Loucy (cell line): Measurements from ENCODE around the gene NETO2.

ENCODE experiments used
- H2AFZ ChIP-seq: fragments of 200-600 bp; sonication (generic); 2 replicates; pipeline ENCODE4 v1.6.0; 2016; ENCODE audit warnings: antibody characterized with exemption, mild to moderate bottlenecking, low read length, moderate library complexity
- H3F3A ChIP-seq: fragments of 200-600 bp; 2 replicates; pipeline ENCODE4 v1.6.0; 2016; ENCODE audit warnings: antibody characterized with exemption, low read depth, mild to moderate bottlenecking
- H3K27me3 ChIP-seq: fragments of 200-600 bp; sonication (generic); 2 replicates; pipeline ENCODE4 v1.6.1; 2014; ENCODE audit warnings: low read length, mild to moderate bottlenecking; ENCODE audit not compliant: insufficient read depth, poor library complexity, severe bottlenecking
- H3K36me3 ChIP-seq: fragments of 200-600 bp; sonication (generic); 2 replicates; pipeline ENCODE4 v1.6.1; 2016; ENCODE audit warnings: low read length; ENCODE audit not compliant: insufficient read depth
- H3K4me1 ChIP-seq: fragments of 200-600 bp; sonication (generic); 2 replicates; pipeline ENCODE4 v1.5.1; 2014; ENCODE audit warnings: low read length, mild to moderate bottlenecking; ENCODE audit not compliant: insufficient read depth, poor library complexity, severe bottlenecking
- H3K4me2 ChIP-seq: fragments of 200-600 bp; sonication (generic); 2 replicates; pipeline ENCODE4 v1.6.0; 2014; ENCODE audit warnings: antibody characterized with exemption, low read length, low read depth, mild to moderate bottlenecking; ENCODE audit not compliant: poor library complexity, severe bottlenecking
- H3K4me3 ChIP-seq: fragments of 200-600 bp; sonication (generic); 2 replicates; pipeline ENCODE4 v1.5.1; 2014; ENCODE audit warnings: low read length, mild to moderate bottlenecking, mixed read lengths; ENCODE audit not compliant: poor library complexity, severe bottlenecking
- H3K79me2 ChIP-seq: fragments of 200-600 bp; sonication (generic); 2 replicates; pipeline ENCODE4 v1.6.1; 2014; ENCODE audit warnings: low read length; ENCODE audit not compliant: insufficient read depth
- H3K9ac ChIP-seq: fragments of 200-600 bp; sonication (generic); 2 replicates; pipeline ENCODE4 v1.6.0; 2014; ENCODE audit warnings: mild to moderate bottlenecking, low read depth, low read length, moderate library complexity; ENCODE audit not compliant: poor library complexity, severe bottlenecking
- H3K9me2 ChIP-seq: fragments of 200-600 bp; sonication (generic); replicated peaks from 2 replicates; pipeline ENCODE4 v1.6.1; 2016; ENCODE audit warnings: low read depth, low read length, mixed read lengths
- H3K9me3 ChIP-seq: fragments of 200-600 bp; sonication (generic); 2 replicates; pipeline ENCODE4 v1.6.1; 2014; ENCODE audit warnings: mild to moderate bottlenecking, antibody characterized with exemption, low read length, low read depth; ENCODE audit not compliant: insufficient read depth
- H4K20me1 ChIP-seq: fragments of 200-600 bp; sonication (generic); 2 replicates; pipeline ENCODE4 v1.6.0; 2014; ENCODE audit warnings: antibody characterized with exemption, low read length, mild to moderate bottlenecking; ENCODE audit not compliant: insufficient read depth, poor library complexity, severe bottlenecking
- CTCF ChIP-seq: fragments of 200-600 bp; sonication (generic); conservative IDR thresholded peaks from 2 replicates; pipeline ENCODE4 v1.5.1; 2014; ENCODE audit warnings: mild to moderate bottlenecking, antibody characterized with exemption, low read length
- EZH2phosphoT487 ChIP-seq: fragments of 200-600 bp; IDR thresholded peaks from 2 replicates; pipeline ENCODE4 v1.6.1; 2018; ENCODE audit warnings: antibody characterized with exemption, mild to moderate bottlenecking, moderate library complexity, borderline replicate concordance

Gene NETO2

DNA sequence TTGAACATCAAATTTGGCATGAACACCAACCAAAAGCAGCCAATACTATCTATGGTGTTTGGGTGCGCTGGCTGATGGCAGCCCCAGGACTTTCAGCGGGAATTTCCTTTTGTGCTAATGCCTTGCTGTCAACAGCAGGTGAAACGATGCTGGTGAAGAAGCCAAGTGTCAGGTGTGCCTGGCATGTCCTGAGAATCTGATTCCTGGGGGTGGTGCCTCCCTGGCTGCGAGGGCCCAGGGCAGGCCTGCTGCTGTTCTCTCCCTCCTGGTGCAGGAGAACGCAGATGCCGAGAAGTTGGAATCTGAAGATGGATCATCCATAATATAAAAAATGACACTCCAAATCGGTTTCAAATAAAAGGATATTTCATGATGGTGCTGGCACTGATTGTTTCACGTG lies 108.3 kb downstream of the NETO2 start:
- Histone ChIP-seq H3F3A (no peaks in the 10 kb centered on the region), H3K4me2 (no peak overlapping the region), H3K27me3 (peaks cover 7% of the 10 kb centered on the region)

GRCh38 chr16:47034455-47034854 lies 109.3 kb downstream of the NETO2 start:
- no peaks in the 10 kb centered on the region for H3K9me2 ChIP-seq
- no peaks in the 10 kb centered on the region for H3K36me3 ChIP-seq
- H3F3A ChIP-seq, result no peaks in the 10 kb centered on the region
- H3K9ac ChIP-seq, result no peak overlapping the region
- TF ChIP-seq CTCF, result no peak
- no peak for TF ChIP-seq EZH2phosphoT487
- no peaks in the 10 kb centered on the region for H3K9me3 ChIP-seq
- H3K4me3 ChIP-seq, result no peak overlapping the region
- no peaks in the 10 kb centered on the region for H3K27me3 ChIP-seq
- H2AFZ ChIP-seq, result no peak overlapping the region
- H3K4me1 ChIP-seq, result peaks cover 5% of the 10 kb centered on the region
- no peaks in the 10 kb centered on the region for H4K20me1 ChIP-seq
- H3K79me2 ChIP-seq, result no peaks in the 10 kb centered on the region
- H3K4me2 ChIP-seq, result no peak overlapping the region

More for the DNA sequence above, 108.3 kb downstream of the NETO2 start:
- H3K9me2 ChIP-seq, result no peaks in the 10 kb centered on the region
- no peaks in the 10 kb centered on the region for H4K20me1 ChIP-seq
- TF ChIP-seq CTCF (no peak), EZH2phosphoT487 (no peak)
- H3K9me3 ChIP-seq, result no peaks in the 10 kb centered on the region
- no peak overlapping the region for H3K9ac ChIP-seq
- H3K4me3 ChIP-seq, result no peak overlapping the region
- H3K4me1 ChIP-seq, result peaks cover 5% of the 10 kb centered on the region
- H3K79me2 ChIP-seq, result no peaks in the 10 kb centered on the region
- H3K36me3 ChIP-seq, result no peaks in the 10 kb centered on the region
- no peak overlapping the region for H2AFZ ChIP-seq

GRCh38 chr16:47033176-47033575 lies 110.6 kb downstream of the NETO2 start:
- TF ChIP-seq CTCF, result no peak
- no peak for TF ChIP-seq EZH2phosphoT487
- H3K4me3 ChIP-seq, result no peak overlapping the region
- no peaks in the 10 kb centered on the region for H3F3A ChIP-seq
- no peak overlapping the region for H3K4me2 ChIP-seq
- no peak overlapping the region for H3K9ac ChIP-seq
- H3K79me2 ChIP-seq, result no peaks in the 10 kb centered on the region
- H3K9me3 ChIP-seq, result no peaks in the 10 kb centered on the region
- H3K36me3 ChIP-seq, result no peaks in the 10 kb centered on the region
- peaks cover 5% of the 10 kb centered on the region for H3K4me1 ChIP-seq
- H3K9me2 ChIP-seq, result no peaks in the 10 kb centered on the region
- no peak overlapping the region for H2AFZ ChIP-seq
- no peaks in the 10 kb centered on the region for H4K20me1 ChIP-seq
- no peaks in the 10 kb centered on the region for H3K27me3 ChIP-seq
